ENCODE results near the gene IQCK.

The IQCK gene

DNA sequence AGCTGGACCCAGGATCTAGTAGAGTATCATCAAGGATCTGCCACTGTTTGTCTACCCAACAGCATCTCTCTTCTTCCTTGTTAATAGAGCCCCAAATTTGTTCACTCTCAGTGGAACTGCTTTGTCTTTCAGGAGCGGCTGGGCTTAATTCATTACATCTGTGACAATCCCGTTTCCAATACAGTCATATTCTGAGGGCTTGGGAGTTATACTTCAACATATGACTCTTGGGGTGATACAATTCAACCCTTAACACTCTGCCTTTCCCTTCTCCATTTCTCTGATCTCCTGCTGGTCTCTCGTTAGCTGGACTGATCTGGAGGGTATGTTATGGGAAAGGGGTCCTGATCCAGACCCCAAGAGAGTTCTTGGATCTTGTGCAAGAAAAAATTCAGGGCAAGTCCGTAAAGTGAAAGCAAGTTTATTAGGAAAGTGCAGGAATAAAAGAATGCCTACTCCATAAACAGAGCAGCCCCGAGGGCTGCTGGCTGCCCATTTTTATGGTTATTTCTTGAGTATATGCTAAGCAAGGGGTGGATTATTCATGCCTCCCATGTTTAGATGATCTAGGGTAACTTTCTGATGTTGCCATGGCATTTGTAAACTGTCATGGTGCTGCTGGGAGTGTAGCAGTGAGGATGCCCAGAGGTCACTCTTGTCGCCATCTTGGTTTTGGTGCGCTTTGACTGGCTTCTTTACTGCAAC is 42.4 kb downstream of the IQCK start:
- no peaks in the 10 kb centered on the region for H3K27me3 ChIP-seq (ENCODE audit: control insufficient read depth, insufficient read depth, low read length)
- no peak overlapping the region for H3K27ac ChIP-seq
- H3K9me3 ChIP-seq (ENCODE audit: control insufficient read depth, low read length) = no peaks in the 10 kb centered on the region
- H3K4me2 ChIP-seq (ENCODE audit: low read length) = no peak overlapping the region
- H3K79me2 ChIP-seq = peaks cover 18% of the 10 kb centered on the region
- no peak for TF ChIP-seq CTCF (IDR thresholded peaks at IDR 0.05)
- no peak overlapping the region for H3K9ac ChIP-seq
- no peaks in the 10 kb centered on the region for H3K36me3 ChIP-seq (ENCODE audit: control insufficient read depth, insufficient read depth, low read length)
- H2AFZ ChIP-seq = no peak overlapping the region
- no peak overlapping the region for H3K4me3 ChIP-seq (ENCODE audit: low read depth, low read length)
- peaks cover 5% of the 10 kb centered on the region for H3K4me1 ChIP-seq

- Histone ChIP-seq H3K9ac (no peak overlapping the region), H3K4me2 (ENCODE audit: low read length) (no peak overlapping the region), H3K9me3 (ENCODE audit: control insufficient read depth, low read length) (no peaks in the 10 kb centered on the region)
Observed at GRCh38 chr16:19765860-19766553, 47.9 kb downstream of the IQCK start.

DNA sequence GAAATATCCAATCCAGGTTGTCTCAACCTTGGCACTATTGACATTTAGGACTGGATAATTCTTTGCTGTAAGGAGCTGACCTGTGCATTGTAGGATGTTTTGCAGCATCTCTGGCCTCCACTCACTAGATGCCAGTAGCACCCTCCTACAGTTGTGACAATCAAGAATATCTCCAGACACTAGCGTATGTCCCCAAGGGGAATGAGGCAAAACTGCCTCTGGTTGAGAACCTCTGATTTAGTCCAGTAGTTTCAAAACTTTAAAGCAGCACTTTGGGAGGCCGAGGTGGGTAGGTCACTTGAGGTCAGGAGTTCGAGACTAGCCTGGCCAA is 48.4 kb downstream of the IQCK start:
- no peak overlapping the region for H3K27ac ChIP-seq
- H3K4me1 ChIP-seq = no peaks in the 10 kb centered on the region
- no peak for TF ChIP-seq CTCF (IDR thresholded peaks at IDR 0.05)
- no peak overlapping the region for H3K4me2 ChIP-seq (ENCODE audit: low read length)
- H3K4me3 ChIP-seq (ENCODE audit: low read depth, low read length) = no peak overlapping the region
- peaks cover 7% of the 10 kb centered on the region for H3K79me2 ChIP-seq
- H3K9ac ChIP-seq = no peak overlapping the region
- no peaks in the 10 kb centered on the region for H3K27me3 ChIP-seq (ENCODE audit: control insufficient read depth, insufficient read depth, low read length)
- H3K9me3 ChIP-seq (ENCODE audit: control insufficient read depth, low read length) = no peaks in the 10 kb centered on the region
- no peaks in the 10 kb centered on the region for H3K36me3 ChIP-seq (ENCODE audit: control insufficient read depth, insufficient read depth, low read length)
- no peak overlapping the region for H2AFZ ChIP-seq

More at GRCh38 chr16:19765860-19766553, 47.9 kb downstream of the IQCK start:
- TF ChIP-seq CTCF (IDR thresholded peaks at IDR 0.05) = no peak
- Histone ChIP-seq H3K4me1 (no peaks in the 10 kb centered on the region), H3K4me3 (ENCODE audit: low read depth, low read length) (no peak overlapping the region), H3K27me3 (ENCODE audit: control insufficient read depth, insufficient read depth, low read length) (no peaks in the 10 kb centered on the region), H3K79me2 (peaks cover 9% of the 10 kb centered on the region), H3K27ac (no peak overlapping the region), H2AFZ (no peak overlapping the region), H3K36me3 (ENCODE audit: control insufficient read depth, insufficient read depth, low read length) (no peaks in the 10 kb centered on the region)

GRCh38 chr16:19766988-19767387 is 48.9 kb downstream of the IQCK start:
- no peak overlapping the region for H3K4me3 ChIP-seq (ENCODE audit: low read depth, low read length)
- TF ChIP-seq CTCF (IDR thresholded peaks at IDR 0.05) = no peak
- H3K27ac ChIP-seq = no peak overlapping the region
- no peak overlapping the region for H2AFZ ChIP-seq
- no peaks in the 10 kb centered on the region for H3K27me3 ChIP-seq (ENCODE audit: control insufficient read depth, insufficient read depth, low read length)
- H3K9me3 ChIP-seq (ENCODE audit: control insufficient read depth, low read length) = no peaks in the 10 kb centered on the region
- no peak overlapping the region for H3K4me2 ChIP-seq (ENCODE audit: low read length)
- H3K36me3 ChIP-seq (ENCODE audit: control insufficient read depth, insufficient read depth, low read length) = no peaks in the 10 kb centered on the region
- no peaks in the 10 kb centered on the region for H3K4me1 ChIP-seq
- no peak overlapping the region for H3K9ac ChIP-seq
- H3K79me2 ChIP-seq = peaks cover 7% of the 10 kb centered on the region

DNA sequence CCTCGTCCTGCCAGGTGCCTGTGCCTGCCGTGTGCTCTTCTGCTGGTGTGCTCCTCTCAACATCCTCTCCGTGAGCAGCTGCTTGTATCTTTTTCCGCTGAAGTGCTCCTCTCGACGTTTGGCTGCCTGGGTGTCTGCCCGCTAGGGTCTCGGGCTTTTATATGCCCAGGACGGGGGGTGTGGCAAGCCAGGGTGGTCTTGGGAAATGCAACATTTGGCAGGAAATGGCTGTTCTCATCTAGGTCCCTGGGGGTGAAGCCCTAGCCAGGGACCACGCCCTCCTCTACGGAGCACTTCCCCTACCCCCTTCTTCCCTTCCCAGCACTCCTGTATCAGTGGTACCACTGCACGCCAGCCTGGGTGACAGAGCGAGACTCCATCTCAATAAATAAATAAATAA is 49.4 kb downstream of the IQCK start:
- Histone ChIP-seq H3K27ac (no peak overlapping the region), H3K4me3 (ENCODE audit: low read depth, low read length) (no peak overlapping the region)
- TF ChIP-seq CTCF (IDR thresholded peaks at IDR 0.05) = no peak

More for the DNA sequence above, 49.4 kb downstream of the IQCK start:
- Histone ChIP-seq H3K27me3 (ENCODE audit: control insufficient read depth, insufficient read depth, low read length) (no peaks in the 10 kb centered on the region), H2AFZ (no peak overlapping the region), H3K4me2 (ENCODE audit: low read length) (no peak overlapping the region), H3K79me2 (peaks cover 5% of the 10 kb centered on the region), H3K9me3 (ENCODE audit: control insufficient read depth, low read length) (no peaks in the 10 kb centered on the region), H3K9ac (no peak overlapping the region), H3K4me1 (no peaks in the 10 kb centered on the region), H3K36me3 (ENCODE audit: control insufficient read depth, insufficient read depth, low read length) (no peaks in the 10 kb centered on the region)
